HepG2 (cell line): ENCODE results near the gene BCKDHB. TPM values are rescaled to one million over a fixed set of nuclear protein-coding genes. Genes with fewer than 3 reads are reported as not detected.

Source experiments
- ATAC-seq: fragments of 200-7000 bp; cut with Tn5 transposase; 3 replicates; pipeline ENCODE4 v1.9.1; 2020; ENCODE audit warnings: mild to moderate bottlenecking, moderate library complexity
- BruUV-seq: library from RNA; stranded (reverse); fragments of 400-500 nt; replicated peaks from 2 replicates; lab custom pipeline; 2021; lab: Mats Ljungman, UMichigan
- CTCF ChIA-PET: fragments of 300-600 bp; formaldehyde crosslinking; extraction: SDS; loops from one replicate; lab custom pipeline; 2021; ENCODE audit warnings: low total read pairs, inconsistent platforms, low intra/inter-chr PET ratio; lab: Yijun Ruan, JAX
- POLR2A ChIA-PET: fragments of 350-600 bp; sonication (Branson Sonifier 250); formaldehyde crosslinking; loops from one replicate; lab custom pipeline; 2020; ENCODE audit warnings: antibody characterized with exemption, inconsistent platforms; lab: Yijun Ruan, JAX
- DNase-seq: peaks from one replicate; pipeline ENCODE4 v3.0.0-alpha.2; 2015; ENCODE audit warnings: low spot score
- FAIRE-seq: peaks from 3 replicates; lab custom pipeline; 2011; peaks lifted over from hg19 to GRCh38; lab: Jason Lieb, UNC
- H2AFZ ChIP-seq: one replicate; pipeline ENCODE4 v1.6.1; 2011; ENCODE audit warnings: low read length, inconsistent platforms
- H3K27ac ChIP-seq: fragments of 300-600 bp; 3 replicates; pipeline ENCODE4 v1.8.0; 2011; ENCODE audit warnings: mixed run types, mild to moderate bottlenecking, mixed read lengths, low read length, inconsistent platforms; ENCODE audit not compliant: insufficient read depth; ENCODE audit errors: extremely low read length
- H3K27me3 ChIP-seq, 2 experiments: fragments of 200-600 bp in 1 of 2; 2 replicates in 1 of 2; 3 replicates in 1 of 2; pipeline versions ENCODE4 v1.6.0 to v1.8.0; 2011; ENCODE audit warnings: low read length in 2 of 2, mild to moderate bottlenecking in 2 of 2, moderate library complexity in 2 of 2, inconsistent platforms in 1 of 2; ENCODE audit not compliant: insufficient read depth in 2 of 2, control insufficient read depth in 1 of 2
- H3K36me3 ChIP-seq, 2 experiments: fragments of 200-600 bp in 1 of 2; replicated peaks in 1 of 2; 2 replicates in 1 of 2; 3 replicates in 1 of 2; pipeline versions ENCODE4 v1.5.1 to v1.8.0; 2011; ENCODE audit warnings: low read length in 2 of 2, inconsistent platforms in 1 of 2; ENCODE audit not compliant: insufficient read depth in 2 of 2, control insufficient read depth in 1 of 2
- H3K4me1 ChIP-seq: 2 replicates; pipeline ENCODE4 v1.5.1; 2012; ENCODE audit warnings: low read length, inconsistent platforms; ENCODE audit not compliant: insufficient read depth
- H3K4me2 ChIP-seq: 2 replicates; pipeline ENCODE4 v1.6.0; 2011; ENCODE audit warnings: low read depth, low read length, inconsistent platforms
- H3K4me3 ChIP-seq, 3 experiments: fragments of 200-600 bp in 1 of 3; sonication (generic), shearing (Covaris generic) in 1 of 3; replicated peaks in 1 of 3; 2 replicates each; pipeline ENCODE4 v1.5.1; 2011 to 2016; ENCODE audit warnings: low read length in 3 of 3, inconsistent platforms in 2 of 3, low read depth in 2 of 3, mild to moderate bottlenecking in 2 of 3, control low read depth in 1 of 3, mixed read lengths in 1 of 3; ENCODE audit not compliant: insufficient read depth in 1 of 3
- H3K79me2 ChIP-seq: one replicate; pipeline ENCODE4 v1.6.1; 2011; ENCODE audit warnings: low read length, inconsistent platforms; ENCODE audit not compliant: insufficient read depth
- H3K9ac ChIP-seq: 2 replicates; pipeline ENCODE4 v1.6.0; 2011; ENCODE audit warnings: mild to moderate bottlenecking, low read depth, low read length, inconsistent platforms; ENCODE audit not compliant: insufficient read depth
- H3K9me3 ChIP-seq: 2 replicates; pipeline ENCODE4 v1.5.1; 2012; ENCODE audit warnings: mild to moderate bottlenecking, low read length
- H4K20me1 ChIP-seq: 2 replicates; pipeline ENCODE4 v1.6.0; 2011; ENCODE audit warnings: inconsistent platforms, mild to moderate bottlenecking, low read length, moderate library complexity; ENCODE audit not compliant: insufficient read depth
- ISX ChIP-seq: sonication (generic); formaldehyde crosslinking; conservative IDR thresholded peaks from 2 replicates; pipeline ENCODE4 v1.5.0; 2020; ENCODE audit warnings: missing genetic modification reagents
- KAT2B ChIP-seq: fragments of 150-350 bp; IDR thresholded peaks from 2 replicates; pipeline ENCODE4 v1.6.1; 2014; ENCODE audit warnings: low read depth, low read length, borderline replicate concordance
- MEIS1 ChIP-seq: sonication (generic); formaldehyde crosslinking; IDR thresholded peaks from 2 replicates; pipeline ENCODE4 v1.9.0; 2021; ENCODE audit warnings: mild to moderate bottlenecking, missing genetic modification reagents, moderate library complexity, borderline replicate concordance
- NAIF1 ChIP-seq: sonication (generic); formaldehyde crosslinking; IDR thresholded peaks from 2 replicates; pipeline ENCODE4 v1.5.0; 2020; ENCODE audit warnings: mild to moderate bottlenecking, missing genetic modification reagents, borderline replicate concordance
- NFRKB ChIP-seq: fragments of 450-650 bp; IDR thresholded peaks from 2 replicates; pipeline ENCODE4 v1.6.1; 2017
- RBM22 ChIP-seq: fragments of 200-400 bp; formaldehyde crosslinking; optimal IDR thresholded peaks from 2 replicates; pipeline ENCODE3; 2017; ENCODE audit warnings: mild to moderate bottlenecking, low read length, moderate library complexity
- REL ChIP-seq: sonication (generic); formaldehyde crosslinking; conservative IDR thresholded peaks from 2 replicates; pipeline ENCODE4 v1.8.0; 2022; ENCODE audit warnings: mild to moderate bottlenecking, missing genetic modification reagents, moderate library complexity
- SMARCE1 ChIP-seq: fragments of 450-650 bp; IDR thresholded peaks from 2 replicates; pipeline ENCODE4 v1.6.1; 2017; ENCODE audit warnings: borderline replicate concordance
- SRF ChIP-seq: IDR thresholded peaks from 2 replicates; pipeline ENCODE4 v1.6.1; 2011; ENCODE audit warnings: mild to moderate bottlenecking, low read depth, low read length, moderate library complexity
- STAT5B ChIP-seq: sonication (generic); formaldehyde crosslinking; IDR thresholded peaks from 2 replicates; pipeline ENCODE4 v1.4.0; 2020; ENCODE audit warnings: missing genetic modification reagents
- ZKSCAN5 ChIP-seq: sonication (generic); formaldehyde crosslinking; IDR thresholded peaks from 2 replicates; pipeline ENCODE4 v1.5.1; 2020; ENCODE audit warnings: mild to moderate bottlenecking, missing genetic modification reagents
- ZNF441 ChIP-seq: sonication (generic); formaldehyde crosslinking; IDR thresholded peaks from 2 replicates; pipeline ENCODE4 v1.7.0; 2021; ENCODE audit warnings: missing genetic modification reagents, borderline replicate concordance
- ZNF569 ChIP-seq: sonication (generic); formaldehyde crosslinking; IDR thresholded peaks from 2 replicates; pipeline ENCODE4 v1.5.0; 2020; ENCODE audit warnings: mild to moderate bottlenecking, missing genetic modification reagents, moderate library complexity, borderline replicate concordance
- WGBS: methylation state at CpG from one replicate; pipeline ENCODE4 v1.1.6; 2017; ENCODE audit warnings: low lambda C conversion rate; 5-methylcytosine and 5-hydroxymethylcytosine counted together
- in situ Hi-C: cut with HindIII; loops from 2 replicates; pipeline ENCODE4 v1.10.0; 2017; ENCODE audit warnings: low pct_unique_long_range_greater_than_20kb; ENCODE audit not compliant: extremely low pct_ligation_motif_present
- intact Hi-C: fragments of 100-400 bp; cut with micrococcal nuclease; formaldehyde crosslinking; loops from one replicate; pipeline ENCODE4 v1.10.0; 2022; ENCODE audit not compliant: unreplicated experiment
- polyA plus RNA-seq, 8 experiments: library from polyadenylated mRNA; depleted of rRNA in 3 of 8; stranded (reverse) in 7 of 8; unstranded in 1 of 8; fragments of >200 nt; fragmentation: Illumina TruSeq in 4 of 8; extraction: Trizol in 4 of 8; gene quantifications; 2 replicates each; pipeline versions ENCODE4 v1.2.1 to v1.2.3, GENCODE V29; 2011 to 2016; ENCODE audit warnings: low read depth in 4 of 8, missing spikeins in 1 of 8, mixed read lengths in 1 of 8; ENCODE audit not compliant: insufficient read depth in 1 of 8
- total RNA-seq, 5 experiments: library from RNA; depleted of rRNA; stranded (reverse); fragments of >200 nt; fragmentation: Illumina TruSeq; extraction: Trizol; gene quantifications; 2 replicates each; pipeline ENCODE4 v1.2.3, GENCODE V29; 2016; ENCODE audit warnings: low read depth in 1 of 5
- TF ChIP-seq, protein P1 (sequence below), 2 experiments: sonication (generic) in 1 of 2; formaldehyde crosslinking in 1 of 2; IDR thresholded peaks; 2 replicates each; pipeline versions ENCODE4 v1.4.0 to v1.6.1; 2016 to 2020; ENCODE audit warnings: borderline replicate concordance in 1 of 2, low read depth in 1 of 2, mild to moderate bottlenecking in 1 of 2, missing genetic modification reagents in 1 of 2

The BCKDHB gene
- total and polyA plus RNA-seq, 2 of the 13 experiments (the other 11 are each of a cell fraction or from before 2014, with no cell fraction given) = 10.8 to 13.6 TPM

DNA sequence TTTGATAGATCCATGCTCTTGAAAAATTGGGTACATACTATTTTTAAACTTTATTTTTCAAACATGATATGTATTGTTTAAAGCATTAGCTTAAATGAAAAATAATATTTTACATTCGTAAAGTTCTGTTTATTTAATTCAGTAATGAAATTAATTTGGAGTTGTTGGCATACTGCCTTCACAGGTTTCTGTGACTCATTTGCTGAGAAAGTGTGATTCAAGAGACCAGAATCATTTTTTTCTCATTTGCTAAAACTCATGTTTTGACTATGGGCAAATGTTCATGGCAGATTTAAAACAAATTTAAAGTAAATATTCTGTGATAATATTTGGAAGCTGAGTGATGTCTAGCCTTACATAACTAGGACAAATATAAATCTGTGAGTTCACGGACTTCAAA lies 230.4 kb downstream of the BCKDHB start:
- no peak for FAIRE-seq

More for the DNA sequence above, 230.4 kb downstream of the BCKDHB start:
- Histone ChIP-seq H3K9ac (no peak overlapping the region), H3K79me2 (no peaks in the 10 kb centered on the region), H3K4me3 (no peak overlapping the region), H3K36me3 (no peaks in the 10 kb centered on the region), H3K27ac (no peak overlapping the region), H3K27me3 (no peaks in the 10 kb centered on the region), H3K4me1 (no peaks in the 10 kb centered on the region), H3K9me3 (no peaks in the 10 kb centered on the region), H4K20me1 (no peaks in the 10 kb centered on the region), H2AFZ (no peak overlapping the region), H3K4me2 (no peak overlapping the region)
- 62% methylated on average over 2 of the region's 2 CpGs for WGBS
- ATAC-seq = no peak
- no TSS peak for BruUV-seq
- in situ Hi-C loops = no loop called here
- DNase-seq = no peak
- TF ChIP-seq SRF = no peak
- TF ChIP-seq ZKSCAN5 (CRISPR knock-in tag) = no peak
- TF ChIP-seq SMARCE1 = no peak
- TF ChIP-seq MEIS1 (CRISPR knock-in tag) = no peak
- TF ChIP-seq NAIF1 (CRISPR knock-in tag) = no peak
- no peak for TF ChIP-seq STAT5B (CRISPR knock-in tag)
- TF ChIP-seq ZNF441 (CRISPR knock-in tag) = no peak
- TF ChIP-seq ISX (CRISPR knock-in tag) = no peak
- no peak for TF ChIP-seq KAT2B
- TF ChIP-seq REL = no peak
- TF ChIP-seq, protein P1, sequence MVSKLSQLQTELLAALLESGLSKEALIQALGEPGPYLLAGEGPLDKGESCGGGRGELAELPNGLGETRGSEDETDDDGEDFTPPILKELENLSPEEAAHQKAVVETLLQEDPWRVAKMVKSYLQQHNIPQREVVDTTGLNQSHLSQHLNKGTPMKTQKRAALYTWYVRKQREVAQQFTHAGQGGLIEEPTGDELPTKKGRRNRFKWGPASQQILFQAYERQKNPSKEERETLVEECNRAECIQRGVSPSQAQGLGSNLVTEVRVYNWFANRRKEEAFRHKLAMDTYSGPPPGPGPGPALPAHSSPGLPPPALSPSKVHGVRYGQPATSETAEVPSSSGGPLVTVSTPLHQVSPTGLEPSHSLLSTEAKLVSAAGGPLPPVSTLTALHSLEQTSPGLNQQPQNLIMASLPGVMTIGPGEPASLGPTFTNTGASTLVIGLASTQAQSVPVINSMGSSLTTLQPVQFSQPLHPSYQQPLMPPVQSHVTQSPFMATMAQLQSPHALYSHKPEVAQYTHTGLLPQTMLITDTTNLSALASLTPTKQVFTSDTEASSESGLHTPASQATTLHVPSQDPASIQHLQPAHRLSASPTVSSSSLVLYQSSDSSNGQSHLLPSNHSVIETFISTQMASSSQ (IDR thresholded peaks at IDR 0.05; ENCODE audit: low read depth) = no peak
- TF ChIP-seq, protein P1 (CRISPR knock-in tag; IDR thresholded peaks at IDR 0.05; ENCODE audit: borderline replicate concordance) = no peak
- TF ChIP-seq NFRKB = no peak
- no peak for TF ChIP-seq ZNF569 (CRISPR knock-in tag)
- no peak for TF ChIP-seq RBM22
- POLR2A ChIA-PET = no interaction called here
- intact Hi-C loops = loop anchor here (10.0 kb wide), 1 partner anchor 138 kb away; no protein-coding TSS in a partner anchor
- CTCF ChIA-PET = interaction anchor here (1.2 kb wide), 1 partner anchor 269 kb away, joined by 3 read pairs; no protein-coding TSS in a partner anchor
